ENCODE results near the gene FXYD2. TPM values are rescaled to one million over a fixed set of nuclear protein-coding genes. Genes with fewer than 3 reads are reported as not detected.

Gene FXYD2
- total RNA-seq, 1 donor from 2014 or later = not detected

DNA sequence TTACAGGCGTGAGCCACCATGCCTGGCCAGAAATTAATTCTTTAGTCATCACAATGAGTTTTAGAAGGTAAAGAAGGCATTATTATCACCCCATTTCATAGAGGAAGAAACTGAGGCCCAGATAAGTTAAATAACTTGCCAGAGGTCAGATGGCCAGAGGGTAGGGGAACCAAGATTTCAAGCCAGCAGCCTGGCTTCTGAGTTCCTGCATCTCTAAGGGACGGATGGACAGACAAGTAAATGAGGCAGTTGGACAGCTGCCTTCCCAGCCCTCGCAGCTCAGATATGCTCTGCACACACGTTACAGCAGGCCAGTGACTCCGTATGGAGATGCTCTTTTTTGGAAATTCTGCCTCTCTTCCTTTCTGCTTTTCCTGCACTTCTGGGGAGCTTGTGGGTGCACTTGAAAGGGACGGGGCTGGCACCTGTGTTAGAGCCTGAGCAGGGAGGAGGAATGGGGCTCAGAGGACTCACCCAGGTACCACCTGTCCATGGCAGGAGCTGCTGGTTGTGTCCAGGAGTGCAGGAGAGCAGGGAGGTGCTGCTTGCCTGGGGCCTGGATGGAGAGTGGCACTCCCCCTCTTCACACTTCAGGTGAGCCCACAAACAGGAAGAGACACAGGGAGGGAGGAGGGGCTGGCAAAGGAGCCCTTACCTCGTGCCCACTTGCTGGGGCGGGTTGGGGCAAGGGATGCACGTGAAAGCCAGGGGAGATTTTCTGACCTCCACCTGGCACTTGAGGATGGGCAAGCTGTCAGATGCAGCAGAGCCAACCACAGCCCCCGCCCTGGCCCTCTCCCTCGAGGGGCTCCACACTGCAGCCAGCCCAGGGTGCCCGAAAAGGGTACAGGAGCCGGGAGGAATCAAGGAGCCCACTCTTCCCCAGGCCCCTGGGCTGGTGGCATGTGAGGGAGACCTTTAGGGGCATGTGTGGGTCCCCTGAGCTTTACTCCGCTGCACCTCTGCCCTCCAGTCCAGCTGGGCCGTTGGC, 3.3 kb upstream of the FXYD2 start:
- TF ChIP-seq, protein P1, sequence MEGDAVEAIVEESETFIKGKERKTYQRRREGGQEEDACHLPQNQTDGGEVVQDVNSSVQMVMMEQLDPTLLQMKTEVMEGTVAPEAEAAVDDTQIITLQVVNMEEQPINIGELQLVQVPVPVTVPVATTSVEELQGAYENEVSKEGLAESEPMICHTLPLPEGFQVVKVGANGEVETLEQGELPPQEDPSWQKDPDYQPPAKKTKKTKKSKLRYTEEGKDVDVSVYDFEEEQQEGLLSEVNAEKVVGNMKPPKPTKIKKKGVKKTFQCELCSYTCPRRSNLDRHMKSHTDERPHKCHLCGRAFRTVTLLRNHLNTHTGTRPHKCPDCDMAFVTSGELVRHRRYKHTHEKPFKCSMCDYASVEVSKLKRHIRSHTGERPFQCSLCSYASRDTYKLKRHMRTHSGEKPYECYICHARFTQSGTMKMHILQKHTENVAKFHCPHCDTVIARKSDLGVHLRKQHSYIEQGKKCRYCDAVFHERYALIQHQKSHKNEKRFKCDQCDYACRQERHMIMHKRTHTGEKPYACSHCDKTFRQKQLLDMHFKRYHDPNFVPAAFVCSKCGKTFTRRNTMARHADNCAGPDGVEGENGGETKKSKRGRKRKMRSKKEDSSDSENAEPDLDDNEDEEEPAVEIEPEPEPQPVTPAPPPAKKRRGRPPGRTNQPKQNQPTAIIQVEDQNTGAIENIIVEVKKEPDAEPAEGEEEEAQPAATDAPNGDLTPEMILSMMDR (IDR thresholded peaks at IDR 0.05; ENCODE audit: insufficient read depth, low read length, severe bottlenecking) = no peak
- no peak for DNase-seq (ENCODE audit: low read depth)
- no peak for FAIRE-seq
- no peak overlapping the region for H3K4me3 ChIP-seq (ENCODE audit: low read depth, low read length)
- no peaks in the 10 kb centered on the region for H3K36me3 ChIP-seq (ENCODE audit: control insufficient read depth, insufficient read depth, low read length)
- peaks cover 5% of the 10 kb centered on the region for H3K27me3 ChIP-seq (ENCODE audit: control insufficient read depth, insufficient read depth, low read length)

DNA sequence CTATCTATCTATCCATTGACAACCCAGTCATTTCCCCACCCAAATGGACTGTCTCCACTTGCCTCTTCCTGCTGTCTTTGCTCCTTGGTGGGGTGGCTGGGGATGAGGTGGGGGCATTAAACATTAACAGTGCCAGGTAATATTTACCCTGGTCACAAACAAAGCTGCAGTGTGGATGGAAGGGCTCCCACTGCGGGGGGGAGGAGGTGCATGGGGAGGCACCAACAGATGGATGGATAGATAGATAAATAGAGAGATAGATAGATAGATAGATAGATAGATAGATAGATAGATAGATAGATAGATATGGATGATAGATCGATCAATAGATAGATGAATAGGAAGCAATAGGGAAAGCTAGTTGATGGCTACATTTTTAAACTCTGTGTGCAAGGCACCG, 2.3 kb upstream of the FXYD2 start:
- FAIRE-seq = no peak
- Histone ChIP-seq H3K27me3 (ENCODE audit: control insufficient read depth, insufficient read depth, low read length) (peaks cover 3% of the 10 kb centered on the region), H3K36me3 (ENCODE audit: control insufficient read depth, insufficient read depth, low read length) (no peaks in the 10 kb centered on the region), H3K4me3 (ENCODE audit: low read depth, low read length) (no peak overlapping the region)
- DNase-seq (ENCODE audit: low read depth) = no peak
- TF ChIP-seq, protein P1 (IDR thresholded peaks at IDR 0.05; ENCODE audit: insufficient read depth, low read length, severe bottlenecking) = no peak

DNA sequence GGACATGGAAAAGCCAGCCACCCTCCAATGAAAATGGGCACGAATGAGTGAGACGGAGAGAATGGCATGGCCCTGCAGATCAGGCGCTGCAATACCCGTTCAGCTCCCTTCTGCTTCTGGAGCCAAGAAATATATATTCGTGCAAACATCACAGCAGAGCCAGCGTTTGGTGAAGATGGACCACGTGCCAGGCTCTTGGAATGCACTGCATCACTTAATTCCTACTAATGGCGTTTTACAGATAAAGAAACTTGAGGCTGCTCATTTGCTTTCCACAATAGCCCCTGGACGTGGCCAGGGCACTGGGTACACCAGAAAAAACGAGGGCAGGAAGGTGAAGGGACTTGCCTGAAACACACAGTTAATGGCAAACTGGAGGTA, 1.6 kb upstream of the FXYD2 start:
- Histone ChIP-seq H3K27me3 (ENCODE audit: control insufficient read depth, insufficient read depth, low read length) (no peaks in the 10 kb centered on the region), H3K36me3 (ENCODE audit: control insufficient read depth, insufficient read depth, low read length) (no peaks in the 10 kb centered on the region), H3K4me3 (ENCODE audit: low read depth, low read length) (no peak overlapping the region)
- TF ChIP-seq, protein P1 (IDR thresholded peaks at IDR 0.05; ENCODE audit: insufficient read depth, low read length, severe bottlenecking) = no peak
- FAIRE-seq = no peak
- DNase-seq (ENCODE audit: low read depth) = no peak

DNA sequence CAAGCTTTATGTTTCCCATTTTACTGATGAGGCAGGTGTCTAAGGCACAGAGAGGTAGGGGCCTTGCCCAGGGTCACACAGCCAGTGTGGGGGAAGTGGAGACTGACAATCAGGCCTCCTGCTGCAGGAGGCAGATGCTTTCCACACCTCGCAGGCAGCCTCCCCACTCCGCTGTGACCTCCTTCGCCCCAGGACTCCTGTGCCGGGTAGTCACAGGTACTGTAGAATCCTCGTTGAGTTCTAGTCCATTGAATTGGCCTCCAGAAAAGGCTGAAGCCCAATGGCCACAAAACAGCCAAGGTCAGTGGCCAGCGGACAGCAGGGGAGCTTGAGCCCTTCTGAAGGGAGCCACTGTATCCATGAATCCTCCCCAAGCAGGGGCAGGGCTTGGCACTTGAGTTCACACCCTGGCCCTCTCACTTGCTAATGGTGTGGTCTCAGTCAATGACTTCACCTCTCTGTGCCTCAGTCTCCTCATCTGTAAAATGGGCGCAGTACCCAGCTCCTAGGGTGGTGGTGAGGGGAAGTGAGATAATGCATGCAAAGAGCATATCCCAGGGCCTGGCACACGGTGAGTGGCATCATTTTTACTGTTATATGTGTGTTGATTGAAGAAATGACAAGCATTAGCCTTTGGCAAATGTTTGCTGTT, 1.1 kb upstream of the FXYD2 start:
- TF ChIP-seq, protein P1 (IDR thresholded peaks at IDR 0.05; ENCODE audit: insufficient read depth, low read length, severe bottlenecking) = no peak
- DNase-seq (ENCODE audit: low read depth) (no peak), FAIRE-seq (no peak)
- Histone ChIP-seq H3K27me3 (ENCODE audit: control insufficient read depth, insufficient read depth, low read length) (no peaks in the 10 kb centered on the region), H3K36me3 (ENCODE audit: control insufficient read depth, insufficient read depth, low read length) (no peaks in the 10 kb centered on the region), H3K4me3 (ENCODE audit: low read depth, low read length) (no peak overlapping the region)

DNA sequence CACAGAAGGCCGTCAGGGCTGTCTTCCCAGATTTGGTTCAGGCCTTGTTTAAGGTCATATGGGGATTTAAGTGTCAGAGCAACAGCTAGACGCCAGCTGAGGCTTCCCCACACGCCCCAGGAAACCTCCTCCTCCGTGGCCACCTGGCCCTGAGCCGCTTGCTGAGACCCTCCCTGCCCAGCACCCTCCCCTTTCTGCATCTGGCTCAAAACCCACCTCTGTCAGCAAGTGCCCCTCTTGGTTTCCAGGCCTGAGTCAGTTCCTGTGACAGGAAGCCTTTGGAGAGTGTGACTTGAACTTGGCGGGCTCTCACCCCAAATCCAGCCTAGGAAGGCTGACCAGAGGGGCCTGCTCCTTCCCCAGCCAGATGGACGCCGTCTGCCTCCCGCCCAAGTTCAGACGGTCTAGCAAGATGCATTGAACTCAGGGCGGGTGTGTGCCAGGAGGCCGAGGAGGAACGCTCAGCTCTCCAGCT, 561 bp downstream of the FXYD2 start:
- no peaks in the 10 kb centered on the region for H3K27me3 ChIP-seq (ENCODE audit: control insufficient read depth, insufficient read depth, low read length)
- DNase-seq (ENCODE audit: low read depth) = no peak
- no peaks in the 10 kb centered on the region for H3K36me3 ChIP-seq (ENCODE audit: control insufficient read depth, insufficient read depth, low read length)
- FAIRE-seq = no peak
- no peak overlapping the region for H3K4me3 ChIP-seq (ENCODE audit: low read depth, low read length)
- TF ChIP-seq, protein P1 (IDR thresholded peaks at IDR 0.05; ENCODE audit: insufficient read depth, low read length, severe bottlenecking) = no peak
